ENCODE results near the gene NDUFV1. TPM values are rescaled to one million over a fixed set of nuclear protein-coding genes. Genes with fewer than 3 reads are reported as not detected.

The NDUFV1 gene
- polyA plus RNA-seq, 3 donors: 71.6 to 174 (median 72.1) TPM

- H3K79me2 ChIP-seq (ENCODE audit: insufficient read depth, low read length): no peaks in the 10 kb centered on the region
- intact Hi-C loops (cut with micrococcal nuclease): no loop called here
- WGBS (ENCODE audit: insufficient coverage): 93% methylated on average over 19 of the region's 28 CpGs
- peaks cover 13% of the 10 kb centered on the region for H3K4me1 Mint-ChIP-seq
- no peak for TF ChIP-seq CTCF (IDR thresholded peaks at IDR 0.05)
- H3K27me3 Mint-ChIP-seq (ENCODE audit: low read depth in 3 of 3): peaks cover 4 to 14% (median 7%) of the 10 kb centered on the region in 3 donors
- no peak overlapping the region for H3K27ac ChIP-seq (ENCODE audit: low read depth in 1 of 2, low read length in 2 of 2)
- no peak overlapping the region for H3K4me3 Mint-ChIP-seq
- no peaks in the 10 kb centered on the region for H3K36me3 Mint-ChIP-seq
- H4K20me1 ChIP-seq (ENCODE audit: insufficient read depth, low read length): no peaks in the 10 kb centered on the region
- H3K4me3 ChIP-seq (replicated peaks in 1 of 3; ENCODE audit: low read depth in 2 of 3, low read length in 3 of 3): no peak overlapping the region
- H3K27ac Mint-ChIP-seq: no peak overlapping the region
- H3K9me3 ChIP-seq (replicated peaks in 1 of 2; ENCODE audit: control insufficient read depth in 1 of 2, insufficient read depth in 1 of 2, low read length in 2 of 2): peaks cover 4 to 10% of the 10 kb centered on the region in 2 donors
- H3K9ac ChIP-seq (ENCODE audit: insufficient read depth, low read length, poor library complexity, severe bottlenecking): no peak overlapping the region
- H3K4me2 ChIP-seq (replicated peaks; ENCODE audit: extremely low read depth, low read length, poor library complexity, severe bottlenecking): no peak overlapping the region
- H3K4me1 ChIP-seq (ENCODE audit: control insufficient read depth in 1 of 2, insufficient read depth in 2 of 2, low read length in 2 of 2): peaks cover 1 to 13% of the 10 kb centered on the region in 2 donors
- H2AFZ ChIP-seq (ENCODE audit: insufficient read depth, low read depth, low read length, poor library complexity, severe bottlenecking): no peak overlapping the region
- peaks cover 0 to 3% of the 10 kb centered on the region in 2 donors for H3K27me3 ChIP-seq (ENCODE audit: control insufficient read depth in 2 of 2, insufficient read depth in 2 of 2, low read length in 2 of 2)
- H3K9me3 Mint-ChIP-seq: peaks cover 3 to 15% (median 8%) of the 10 kb centered on the region in 7 donors
- DNase-seq: no peak
- no peaks in the 10 kb centered on the region for H3K36me3 ChIP-seq (replicated peaks in 1 of 2; ENCODE audit: control insufficient read depth in 1 of 2, insufficient read depth in 2 of 2, low read length in 2 of 2)
Observed at GRCh38 chr11:67641338-67642172, 34.8 kb downstream of the NDUFV1 start.

- H3K36me3 Mint-ChIP-seq: no peaks in the 10 kb centered on the region
- peaks cover 12% of the 10 kb centered on the region for H3K4me1 Mint-ChIP-seq
- DNase-seq: no peak
- Histone ChIP-seq H3K4me1 (ENCODE audit: control insufficient read depth in 1 of 2, insufficient read depth in 2 of 2, low read length in 2 of 2) (peaks cover 10 to 14% of the 10 kb centered on the region in 2 donors), H2AFZ (ENCODE audit: insufficient read depth, low read depth, low read length, poor library complexity, severe bottlenecking) (no peak overlapping the region), H3K27me3 (ENCODE audit: control insufficient read depth in 2 of 2, insufficient read depth in 2 of 2, low read length in 2 of 2) (peaks cover 0 to 12% of the 10 kb centered on the region in 2 donors), H3K9ac (ENCODE audit: insufficient read depth, low read length, poor library complexity, severe bottlenecking) (no peak overlapping the region), H3K4me3 (replicated peaks in 1 of 3; ENCODE audit: low read depth in 2 of 3, low read length in 3 of 3) (no peak overlapping the region), H3K4me2 (replicated peaks; ENCODE audit: extremely low read depth, low read length, poor library complexity, severe bottlenecking) (no peak overlapping the region), H4K20me1 (ENCODE audit: insufficient read depth, low read length) (no peaks in the 10 kb centered on the region), H3K27ac (ENCODE audit: low read depth in 1 of 2, low read length in 2 of 2) (no peak overlapping the region), H3K9me3 (replicated peaks in 1 of 2; ENCODE audit: control insufficient read depth in 1 of 2, insufficient read depth in 1 of 2, low read length in 2 of 2) (peaks cover 4 to 10% of the 10 kb centered on the region in 2 donors), H3K79me2 (ENCODE audit: insufficient read depth, low read length) (no peaks in the 10 kb centered on the region), H3K36me3 (replicated peaks in 1 of 2; ENCODE audit: control insufficient read depth in 1 of 2, insufficient read depth in 2 of 2, low read length in 2 of 2) (no peaks in the 10 kb centered on the region)
- H3K9me3 Mint-ChIP-seq: peaks cover 3 to 15% (median 8%) of the 10 kb centered on the region in 7 donors
- TF ChIP-seq CTCF (IDR thresholded peaks at IDR 0.05): no peak
- 95% methylated on average over 10 of the region's 15 CpGs for WGBS (ENCODE audit: insufficient coverage)
- intact Hi-C loops (cut with micrococcal nuclease): no loop called here
- H3K27me3 Mint-ChIP-seq (ENCODE audit: low read depth in 3 of 3): peaks cover 10 to 23% (median 16%) of the 10 kb centered on the region in 3 donors
- no peak overlapping the region for H3K27ac Mint-ChIP-seq
- H3K4me3 Mint-ChIP-seq: no peak overlapping the region
Observed at GRCh38 chr11:67642173-67643120, 35.7 kb downstream of the NDUFV1 start.
